Bronchial epithelial cell (primary cell): ENCODE results near the gene GTF2I. TPM values are rescaled to one million over a fixed set of nuclear protein-coding genes. Genes with fewer than 3 reads are reported as not detected.
"Not testable (repeated sequence)": the region's sequence is repeated elsewhere in the genome, so short reads cannot be mapped to it uniquely, and the experiment has no call there.

Experiments
- DNase-seq: peaks from one replicate; pipeline ENCODE4 v3.0.0-alpha.2; 2010; ENCODE audit warnings: low read depth
- FAIRE-seq: peaks from 2 replicates; lab custom pipeline; 2011; peaks lifted over from hg19 to GRCh38; lab: Jason Lieb, UNC
- H3K27me3 ChIP-seq: 2 replicates; pipeline ENCODE4 v1.5.1; 2011; ENCODE audit warnings: low read length; ENCODE audit not compliant: control insufficient read depth, insufficient read depth
- H3K36me3 ChIP-seq: 2 replicates; pipeline ENCODE4 v1.5.1; 2011; ENCODE audit warnings: low read length; ENCODE audit not compliant: control insufficient read depth, insufficient read depth
- H3K4me3 ChIP-seq: 2 replicates; pipeline ENCODE4 v1.5.1; 2011; ENCODE audit warnings: mild to moderate bottlenecking, low read depth, low read length, control low read depth
- total RNA-seq: library from RNA; depleted of rRNA; stranded (reverse); fragments of >200 nt; gene quantifications from 2 replicates; pipeline ENCODE4 v1.2.1, GENCODE V29; 2014
- TF ChIP-seq, protein P1 (sequence below): IDR thresholded peaks from 2 replicates; pipeline ENCODE4 v1.5.1; 2011; ENCODE audit warnings: mild to moderate bottlenecking, moderate library complexity, low read length, control low read depth, inconsistent platforms; ENCODE audit not compliant: insufficient read depth, severe bottlenecking

The GTF2I gene
- total RNA-seq, 1 donor from 2014 or later = 46.1 TPM

- H3K36me3 ChIP-seq = peaks cover 8% of the 10 kb centered on the region
- DNase-seq = peak; percentile 12
These were observed 60.8 kb downstream of the GTF2I start for GRCh38 chr7:74718336-74718735.

GRCh38 chr7:74722153-74722552 lies 64.6 kb downstream of the GTF2I start:
- DNase-seq (no peak), FAIRE-seq (no peak)
- H3K36me3 ChIP-seq = peaks cover 7% of the 10 kb centered on the region
- no peaks in the 10 kb centered on the region for H3K27me3 ChIP-seq
- no peak overlapping the region for H3K4me3 ChIP-seq
- TF ChIP-seq, protein P1, sequence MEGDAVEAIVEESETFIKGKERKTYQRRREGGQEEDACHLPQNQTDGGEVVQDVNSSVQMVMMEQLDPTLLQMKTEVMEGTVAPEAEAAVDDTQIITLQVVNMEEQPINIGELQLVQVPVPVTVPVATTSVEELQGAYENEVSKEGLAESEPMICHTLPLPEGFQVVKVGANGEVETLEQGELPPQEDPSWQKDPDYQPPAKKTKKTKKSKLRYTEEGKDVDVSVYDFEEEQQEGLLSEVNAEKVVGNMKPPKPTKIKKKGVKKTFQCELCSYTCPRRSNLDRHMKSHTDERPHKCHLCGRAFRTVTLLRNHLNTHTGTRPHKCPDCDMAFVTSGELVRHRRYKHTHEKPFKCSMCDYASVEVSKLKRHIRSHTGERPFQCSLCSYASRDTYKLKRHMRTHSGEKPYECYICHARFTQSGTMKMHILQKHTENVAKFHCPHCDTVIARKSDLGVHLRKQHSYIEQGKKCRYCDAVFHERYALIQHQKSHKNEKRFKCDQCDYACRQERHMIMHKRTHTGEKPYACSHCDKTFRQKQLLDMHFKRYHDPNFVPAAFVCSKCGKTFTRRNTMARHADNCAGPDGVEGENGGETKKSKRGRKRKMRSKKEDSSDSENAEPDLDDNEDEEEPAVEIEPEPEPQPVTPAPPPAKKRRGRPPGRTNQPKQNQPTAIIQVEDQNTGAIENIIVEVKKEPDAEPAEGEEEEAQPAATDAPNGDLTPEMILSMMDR = no peak

More at GRCh38 chr7:74718336-74718735, 60.8 kb downstream of the GTF2I start:
- Histone ChIP-seq H3K4me3 (no peak overlapping the region), H3K27me3 (no peaks in the 10 kb centered on the region)
- TF ChIP-seq, protein P1 = no peak
- no peak for FAIRE-seq

DNA sequence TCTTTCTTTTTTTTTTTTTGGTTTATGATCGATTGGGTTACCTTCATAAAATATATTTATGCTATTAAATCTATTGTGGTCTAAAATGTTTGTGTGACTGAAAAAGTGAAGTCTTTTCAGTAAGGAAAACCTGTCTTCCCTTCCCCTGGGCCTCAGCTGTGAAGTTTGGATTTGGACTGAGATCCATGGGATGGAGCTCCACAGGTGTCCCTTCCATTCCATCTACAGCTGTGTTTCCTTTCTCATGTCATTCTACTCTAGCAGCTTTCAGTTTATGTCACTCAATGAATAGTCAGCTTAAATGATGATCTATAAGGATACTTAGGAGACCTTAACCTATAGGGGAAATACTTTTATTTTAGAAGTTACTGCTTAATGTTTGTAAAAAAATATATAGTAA lies 68.3 kb downstream of the GTF2I start:
- no peak overlapping the region for H3K4me3 ChIP-seq
- DNase-seq = no peak
- FAIRE-seq = no peak
- H3K27me3 ChIP-seq = no peaks in the 10 kb centered on the region
- peaks cover 4% of the 10 kb centered on the region for H3K36me3 ChIP-seq
- TF ChIP-seq, protein P1 = no peak

GRCh38 chr7:74726309-74727101 lies 69.0 kb downstream of the GTF2I start:
- H3K4me3 ChIP-seq = no peak overlapping the region
- TF ChIP-seq, protein P1 = no peak
- peaks cover 4% of the 10 kb centered on the region for H3K36me3 ChIP-seq
- H3K27me3 ChIP-seq = no peaks in the 10 kb centered on the region
- DNase-seq = no peak
- no peak for FAIRE-seq

GRCh38 chr7:74728686-74729085 lies 71.2 kb downstream of the GTF2I start:
- H3K27me3 ChIP-seq, DNase-seq, H3K4me3 ChIP-seq, H3K36me3 ChIP-seq, FAIRE-seq: not testable (repeated sequence)

DNA sequence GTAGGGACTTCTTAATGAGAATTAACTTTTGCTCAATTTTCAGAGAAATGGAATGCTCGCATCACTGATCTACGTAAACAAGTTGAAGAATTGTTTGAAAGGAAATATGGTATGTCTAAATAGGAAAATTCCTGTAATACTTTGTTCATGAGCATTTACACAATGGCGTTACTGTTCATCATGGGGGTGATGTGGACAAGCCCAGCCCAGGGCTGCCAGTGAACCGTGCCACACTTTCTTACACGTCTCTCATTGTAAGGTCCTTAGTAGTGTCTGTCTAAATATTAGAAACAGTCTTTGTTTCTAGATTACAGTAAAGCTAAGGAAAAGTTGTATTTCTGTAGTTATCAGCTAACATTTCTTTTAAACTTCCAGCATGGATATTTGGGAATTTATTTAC lies 72.7 kb downstream of the GTF2I start:
- not testable (repeated sequence) for FAIRE-seq, H3K36me3 ChIP-seq, DNase-seq, H3K4me3 ChIP-seq, H3K27me3 ChIP-seq

DNA sequence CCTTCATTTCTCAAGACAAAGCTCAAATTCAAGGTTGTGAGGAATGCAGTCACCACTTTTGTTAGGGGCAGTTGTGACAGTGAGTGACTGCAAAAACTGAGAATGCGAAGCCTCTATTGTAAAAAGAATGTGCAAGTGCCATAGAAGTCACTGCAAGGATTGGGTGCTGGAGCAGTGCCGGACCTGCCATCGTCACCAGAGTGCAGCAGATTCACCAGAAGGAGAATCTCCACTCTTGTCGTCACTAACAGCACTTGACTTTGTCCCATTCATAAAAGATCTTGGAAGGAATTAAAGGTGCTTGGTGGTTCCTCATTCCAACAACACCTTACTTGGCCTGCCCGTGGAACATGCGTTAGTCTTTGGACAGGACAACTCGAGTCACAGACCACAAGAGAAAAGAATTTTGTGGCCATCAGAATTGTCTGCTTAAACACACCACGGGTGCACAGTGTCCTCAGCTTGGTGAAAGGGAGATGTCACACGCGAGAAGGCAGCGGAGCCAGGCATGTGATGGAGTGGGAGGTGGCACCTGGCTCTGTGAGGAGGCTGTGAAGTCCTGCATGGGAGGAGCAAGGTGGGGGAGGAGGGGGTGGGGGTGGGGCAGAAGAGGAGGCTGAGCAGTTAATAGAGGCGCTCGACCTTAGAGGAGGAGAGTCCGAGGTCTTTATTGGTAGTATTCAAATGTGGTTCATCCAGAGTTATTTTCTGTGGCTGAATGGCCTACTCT lies 82.6 kb downstream of the GTF2I start:
- not testable (repeated sequence) for DNase-seq, H3K4me3 ChIP-seq, FAIRE-seq, H3K36me3 ChIP-seq, H3K27me3 ChIP-seq

DNA sequence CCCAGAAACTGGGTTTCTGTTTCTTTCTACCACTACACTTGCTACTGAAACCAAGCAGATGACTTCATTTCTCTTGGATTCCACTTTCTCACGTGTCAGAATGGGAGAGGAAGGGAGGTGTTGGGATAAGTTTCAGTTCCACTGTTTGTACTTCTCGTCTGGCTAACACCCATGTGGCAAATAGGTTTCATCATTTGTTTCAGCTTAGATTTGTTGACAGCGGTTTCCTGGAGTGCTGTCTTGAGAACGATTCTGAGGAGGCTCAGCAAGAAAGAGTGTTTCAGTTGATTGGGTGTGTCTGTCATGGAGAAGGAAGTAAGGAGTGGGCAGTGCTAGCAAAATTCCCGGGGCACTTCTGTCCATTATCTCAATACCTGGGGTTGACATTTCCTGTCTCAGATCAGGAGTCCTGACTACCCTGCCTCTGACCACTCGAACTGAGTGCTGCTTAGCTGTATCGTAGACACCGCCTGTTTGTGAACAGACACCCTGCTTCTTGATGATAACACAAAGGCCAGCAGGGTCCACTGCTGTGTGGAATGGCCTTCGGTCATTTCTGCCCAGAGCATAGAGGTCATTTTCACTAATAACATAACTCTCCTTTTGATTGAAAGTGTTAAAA lies 86.5 kb downstream of the GTF2I start:
- not testable (repeated sequence) for DNase-seq, H3K27me3 ChIP-seq, H3K36me3 ChIP-seq, FAIRE-seq, H3K4me3 ChIP-seq

GRCh38 chr7:74753921-74754482 lies 96.5 kb downstream of the GTF2I start:
- H3K4me3 ChIP-seq, FAIRE-seq, DNase-seq, H3K27me3 ChIP-seq, H3K36me3 ChIP-seq: not testable (repeated sequence)
